AG04450 (cell line): Measurements from ENCODE around the gene FIG4. TPM values are rescaled to one million over a fixed set of nuclear protein-coding genes. Genes with fewer than 3 reads are reported as not detected.
"Not testable (repeated sequence)": the region's sequence is repeated elsewhere in the genome, so short reads cannot be mapped to it uniquely, and the experiment has no call there.

Experiments
- CTCF ChIA-PET: fragments of 300-600, 350-600 bp; formaldehyde crosslinking; extraction: SDS; loops from one replicate; lab custom pipeline; 2022; ENCODE audit warnings: antibody characterized with exemption, inconsistent platforms; lab: Charles Lee
- POLR2A ChIA-PET: fragments of 350-600 bp; formaldehyde crosslinking; extraction: SDS; loops from one replicate; lab custom pipeline; 2021; ENCODE audit warnings: antibody characterized with exemption, inconsistent platforms; lab: Yijun Ruan, JAX
- DNase-seq: peaks from one replicate; pipeline ENCODE4 v3.0.0-alpha.2; 2011; ENCODE audit warnings: low read depth, low spot score
- H3K27ac ChIP-seq: one replicate; pipeline ENCODE4 v1.5.1; 2012; ENCODE audit warnings: low read depth, low read length, control low read depth
- H3K27me3 ChIP-seq: one replicate; pipeline ENCODE4 v1.6.0; 2012; ENCODE audit warnings: low read length; ENCODE audit not compliant: control insufficient read depth, insufficient read depth
- H3K4me3 ChIP-seq: 2 replicates; pipeline ENCODE4 v1.5.1; 2011; ENCODE audit warnings: mild to moderate bottlenecking, low read depth, low read length, control low read depth
- H3K9me3 ChIP-seq: 2 replicates; pipeline ENCODE4 v1.5.1; 2012; ENCODE audit warnings: low read length; ENCODE audit not compliant: control insufficient read depth, insufficient read depth
- CTCF ChIP-seq: IDR thresholded peaks from 2 replicates; pipeline ENCODE4 v1.5.1; 2011; ENCODE audit warnings: low read depth, low read length, control low read depth, inconsistent platforms
- polyA plus RNA-seq: library from polyadenylated mRNA; depleted of rRNA; stranded (reverse); fragments of >200 nt; gene quantifications from 2 replicates; pipeline ENCODE4 v1.2.3, GENCODE V29; 2011

The FIG4 gene
- polyA plus RNA-seq, 1 experiment, result 22.8 TPM

- POLR2A ChIA-PET, result no interaction called here
- Histone ChIP-seq H3K27me3 (no peaks in the 10 kb centered on the region), H3K4me3 (no peak overlapping the region), H3K27ac (no peak overlapping the region), H3K9me3 (no peaks in the 10 kb centered on the region)
- CTCF ChIA-PET, result interaction anchor here (7.1 kb wide), 1 partner anchor 320 kb away, joined by 70 read pairs; no protein-coding TSS in a partner anchor
- no peak for TF ChIP-seq CTCF
- no peak for DNase-seq
These were observed 27.9 kb downstream of the FIG4 start for GRCh38 chr6:109718991-109719390.

- no peak for TF ChIP-seq CTCF
- H3K4me3 ChIP-seq, result no peak overlapping the region
- POLR2A ChIA-PET, result no interaction called here
- CTCF ChIA-PET, result interaction anchor here (7.1 kb wide), 1 partner anchor 319 kb away, joined by 70 read pairs; no protein-coding TSS in a partner anchor
- no peaks in the 10 kb centered on the region for H3K27me3 ChIP-seq
- H3K9me3 ChIP-seq, result no peaks in the 10 kb centered on the region
- DNase-seq, result no peak
- H3K27ac ChIP-seq, result no peak overlapping the region
These were observed 29.2 kb downstream of the FIG4 start for GRCh38 chr6:109720311-109720710.

GRCh38 chr6:109722011-109722410, 30.9 kb downstream of the FIG4 start:
- ChIA-PET CTCF (interaction anchor here (0.5 to 2.2 kb wide), 4 partner anchors 17 to 317 kb away, joined by 3 to 13 read pairs (median 4); no protein-coding TSS in a partner anchor), POLR2A (no interaction called here)
- no peaks in the 10 kb centered on the region for H3K9me3 ChIP-seq
- H3K27ac ChIP-seq, result no peak overlapping the region
- TF ChIP-seq CTCF, result no peak
- DNase-seq, result no peak
- no peaks in the 10 kb centered on the region for H3K27me3 ChIP-seq
- no peak overlapping the region for H3K4me3 ChIP-seq

- Histone ChIP-seq H3K27ac (no peak overlapping the region), H3K27me3 (no peaks in the 10 kb centered on the region), H3K4me3 (no peak overlapping the region), H3K9me3 (no peaks in the 10 kb centered on the region)
- no peak for DNase-seq
- POLR2A ChIA-PET, result no interaction called here
- CTCF ChIA-PET, result interaction anchor here (1.0 to 2.2 kb wide), 4 partner anchors 16 to 317 kb away, joined by 3 to 13 read pairs (median 4); no protein-coding TSS in a partner anchor
- no peak for TF ChIP-seq CTCF
These were observed 31.6 kb downstream of the FIG4 start for GRCh38 chr6:109722564-109723254.

- H3K9me3 ChIP-seq, H3K4me3 ChIP-seq, H3K27me3 ChIP-seq, H3K27ac ChIP-seq, DNase-seq, POLR2A ChIA-PET: not testable (repeated sequence)
- CTCF ChIA-PET, result interaction anchor here (1.0 to 1.5 kb wide), 2 partner anchors 314 to 315 kb away, joined by 4 read pairs; no protein-coding TSS in a partner anchor
These were observed 34.2 kb downstream of the FIG4 start for GRCh38 chr6:109725250-109725649.
